GM19372 (cell line): ENCODE measurements around the gene CLCN5.

Experiments used
- ATAC-seq: cut with Tn5 transposase; IDR thresholded peaks from one replicate; pipeline ENCODE4 v1.9.1; 2021; ENCODE audit warnings: mild to moderate bottlenecking, low read depth, moderate library complexity; ENCODE audit not compliant: unreplicated experiment

Gene CLCN5

GRCh38 chrX:50072110-50072509, 149.7 kb downstream of the CLCN5 start:
- no peak for ATAC-seq

- no peak for ATAC-seq
Measured at GRCh38 chrX:50073601-50074000, 151.2 kb downstream of the CLCN5 start.

- ATAC-seq: no peak
Measured at GRCh38 chrX:50075630-50076339, 153.4 kb downstream of the CLCN5 start.

GRCh38 chrX:50081282-50081889, 159.0 kb downstream of the CLCN5 start:
- ATAC-seq: no peak

GRCh38 chrX:50082741-50083140, 160.3 kb downstream of the CLCN5 start:
- ATAC-seq: no peak

- no peak for ATAC-seq
Measured at GRCh38 chrX:50088645-50089044, 166.2 kb downstream of the CLCN5 start.

GRCh38 chrX:50093625-50094024, 171.2 kb downstream of the CLCN5 start:
- ATAC-seq: no peak

- no peak for ATAC-seq
Measured at GRCh38 chrX:50097071-50097470, 174.7 kb downstream of the CLCN5 start.

GRCh38 chrX:50098241-50098640, 175.8 kb downstream of the CLCN5 start:
- no peak for ATAC-seq

GRCh38 chrX:50098749-50099148, 176.4 kb downstream of the CLCN5 start:
- ATAC-seq: no peak

GRCh38 chrX:50099331-50099730, 176.9 kb downstream of the CLCN5 start:
- ATAC-seq: no peak

- no peak for ATAC-seq
Measured at GRCh38 chrX:50100188-50100587, 177.8 kb downstream of the CLCN5 start.

- no peak for ATAC-seq
Measured at GRCh38 chrX:50103176-50103575, 180.8 kb downstream of the CLCN5 start.

- ATAC-seq: no peak
Measured at GRCh38 chrX:50103866-50104566, 181.6 kb downstream of the CLCN5 start.

GRCh38 chrX:50106051-50106675, 183.8 kb downstream of the CLCN5 start:
- ATAC-seq: no peak

GRCh38 chrX:50107470-50107869, 185.1 kb downstream of the CLCN5 start:
- ATAC-seq: no peak

- ATAC-seq: no peak
Measured at GRCh38 chrX:50108264-50108663, 185.9 kb downstream of the CLCN5 start.

- no peak for ATAC-seq
Measured at GRCh38 chrX:50111742-50112141, 189.3 kb downstream of the CLCN5 start.

GRCh38 chrX:50114113-50114512, 191.7 kb downstream of the CLCN5 start:
- ATAC-seq: no peak

- ATAC-seq: no peak
Measured at GRCh38 chrX:50115973-50116372, 193.6 kb downstream of the CLCN5 start.

- no peak for ATAC-seq
Measured at GRCh38 chrX:50117476-50117875, 195.1 kb downstream of the CLCN5 start.
